GM19468 (cell line): ENCODE results near the gene ACLY.
"Not testable (repeated sequence)": the region's sequence is repeated elsewhere in the genome, so short reads cannot be mapped to it uniquely, and the experiment has no call there.

ENCODE experiments used
- ATAC-seq: cut with Tn5 transposase; IDR thresholded peaks from one replicate; pipeline ENCODE4 v1.9.1; 2021; ENCODE audit warnings: mild to moderate bottlenecking, moderate library complexity, moderate number of reproducible peaks; ENCODE audit not compliant: unreplicated experiment; ENCODE audit errors: extremely low read depth

The ACLY gene

GRCh38 chr17:41941168-41941567 lies 22.4 kb upstream of the ACLY start:
- ATAC-seq, result no peak

GRCh38 chr17:41939693-41940090 lies 20.9 kb upstream of the ACLY start:
- ATAC-seq, result no peak

- no peak for ATAC-seq
Observed at GRCh38 chr17:41939044-41939692, 20.4 kb upstream of the ACLY start.

- ATAC-seq, result no peak
Observed at GRCh38 chr17:41937970-41938954, 19.5 kb upstream of the ACLY start.

GRCh38 chr17:41935641-41936040 lies 16.9 kb upstream of the ACLY start:
- no peak for ATAC-seq

GRCh38 chr17:41932816-41933389 lies 14.2 kb upstream of the ACLY start:
- no peak for ATAC-seq

- not testable (repeated sequence) for ATAC-seq
Observed at GRCh38 chr17:41931715-41932114, 13.0 kb upstream of the ACLY start.

- not testable (repeated sequence) for ATAC-seq
Observed at GRCh38 chr17:41930833-41931156, 12.0 kb upstream of the ACLY start.

GRCh38 chr17:41930009-41930832 lies 11.5 kb upstream of the ACLY start, which contains the start of gene ODAD4:
Gene ODAD4 (plus strand): TSS chr17:41930617. CDS start chr17:41930724, 107 bp downstream.
- no peak for ATAC-seq

GRCh38 chr17:41928693-41929251 lies 10.0 kb upstream of the ACLY start:
- no peak for ATAC-seq

- no peak for ATAC-seq
Observed at GRCh38 chr17:41925991-41926590, 7.3 kb upstream of the ACLY start.

GRCh38 chr17:41920580-41920955 lies 1.8 kb upstream of the ACLY start:
- ATAC-seq, result no peak

GRCh38 chr17:41919840-41920579 lies 1.3 kb upstream of the ACLY start:
- ATAC-seq, result no peak

- no peak for ATAC-seq
Observed at GRCh38 chr17:41919165-41919817, 540 bp upstream of the ACLY start.

GRCh38 chr17:41917679-41918313 lies 955 bp downstream of the ACLY start:
- ATAC-seq, result no peak

GRCh38 chr17:41917192-41917591 lies 1.6 kb downstream of the ACLY start:
- no peak for ATAC-seq

- ATAC-seq, result no peak
Observed at GRCh38 chr17:41915566-41915965, 3.2 kb downstream of the ACLY start.

GRCh38 chr17:41915020-41915419 lies 3.7 kb downstream of the ACLY start:
- ATAC-seq, result no peak
